HG03469 (cell line): Measurements from ENCODE around the gene PLP2.
"Not testable (repeated sequence)": the region's sequence is repeated elsewhere in the genome, so short reads cannot be mapped to it uniquely, and the experiment has no call there.

ENCODE experiments used
- ATAC-seq: cut with Tn5 transposase; IDR thresholded peaks from one replicate; pipeline ENCODE4 v1.9.1; 2021; ENCODE audit warnings: mild to moderate bottlenecking, moderate library complexity, moderate number of reproducible peaks; ENCODE audit not compliant: unreplicated experiment

Gene PLP2

DNA sequence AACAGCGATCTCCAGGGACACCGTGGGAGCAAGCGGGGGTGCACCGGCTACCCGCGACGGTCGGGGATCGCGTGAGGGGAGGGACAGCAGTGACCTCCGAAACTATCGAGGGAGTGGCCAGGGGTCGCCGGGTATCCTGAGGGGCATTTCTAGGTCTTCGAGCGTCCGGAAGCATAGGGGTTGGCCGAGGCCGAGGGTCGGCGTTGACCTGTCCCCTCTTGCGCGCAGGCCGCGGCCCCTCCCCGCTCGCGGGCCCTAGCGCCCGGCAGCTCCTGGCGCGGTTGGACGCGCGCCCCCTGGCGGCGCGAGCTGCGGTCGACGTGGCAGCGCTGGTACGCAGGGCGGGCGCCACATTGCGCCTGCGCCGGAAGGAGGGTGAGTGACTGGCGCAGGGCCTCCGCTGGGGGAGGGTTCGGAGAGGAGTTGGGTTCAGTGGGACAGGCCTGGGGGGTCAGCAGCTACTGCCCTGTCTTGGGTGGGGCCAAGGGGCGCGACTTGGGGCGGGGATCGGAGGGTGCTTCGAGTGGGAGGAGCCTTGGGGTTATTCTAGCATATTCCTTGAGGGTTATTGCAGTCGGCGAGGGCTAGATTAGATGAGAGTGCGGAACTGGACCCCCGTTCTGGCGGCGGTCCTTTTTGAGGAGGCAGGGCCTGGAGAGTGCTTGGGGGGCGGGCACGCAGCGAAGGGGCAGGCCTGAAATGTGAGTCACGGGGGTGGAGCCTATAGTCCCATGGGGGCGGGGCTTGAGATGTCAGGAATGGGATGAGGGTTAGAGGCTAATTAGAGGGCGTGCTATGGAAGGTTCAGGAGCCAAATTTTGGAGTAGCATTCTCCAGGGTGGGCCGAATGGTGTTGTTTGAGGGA, 7.9 kb upstream of the PLP2 start:
- ATAC-seq, result peak; percentile 42

DNA sequence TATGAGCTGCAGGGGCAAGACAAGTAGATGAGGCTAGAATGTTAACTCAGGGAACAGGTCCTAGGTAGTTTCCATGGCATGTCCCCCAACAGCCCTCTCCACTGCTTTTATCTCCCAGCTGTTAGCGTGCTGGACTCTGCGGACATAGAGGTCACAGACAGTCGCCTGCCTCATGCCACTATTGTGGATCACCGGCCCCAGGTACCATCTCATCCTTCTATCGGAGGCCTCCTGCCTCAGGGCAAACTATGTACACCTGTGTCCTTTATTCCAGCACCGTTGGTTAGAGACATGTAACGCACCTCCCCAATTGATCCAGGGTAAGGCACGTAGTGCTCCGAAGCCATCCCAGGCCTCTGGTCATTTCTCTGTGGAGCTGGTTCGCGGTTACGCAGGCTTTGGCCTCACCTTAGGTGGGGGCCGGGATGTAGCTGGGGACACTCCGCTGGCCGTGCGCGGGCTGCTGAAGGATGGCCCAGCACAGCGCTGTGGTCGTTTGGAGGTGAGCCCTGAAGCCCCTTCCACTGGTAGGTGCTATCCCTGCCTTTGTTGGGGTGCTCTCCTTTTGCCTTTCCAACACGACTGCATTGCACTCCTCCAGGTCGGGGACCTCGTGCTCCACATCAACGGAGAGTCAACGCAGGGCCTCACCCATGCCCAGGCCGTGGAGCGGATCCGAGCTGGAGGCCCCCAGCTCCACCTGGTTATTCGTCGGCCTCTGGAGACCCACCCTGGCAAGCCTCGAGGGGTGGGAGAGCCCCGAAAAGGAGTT, 6.9 kb upstream of the PLP2 start:
- no peak for ATAC-seq

DNA sequence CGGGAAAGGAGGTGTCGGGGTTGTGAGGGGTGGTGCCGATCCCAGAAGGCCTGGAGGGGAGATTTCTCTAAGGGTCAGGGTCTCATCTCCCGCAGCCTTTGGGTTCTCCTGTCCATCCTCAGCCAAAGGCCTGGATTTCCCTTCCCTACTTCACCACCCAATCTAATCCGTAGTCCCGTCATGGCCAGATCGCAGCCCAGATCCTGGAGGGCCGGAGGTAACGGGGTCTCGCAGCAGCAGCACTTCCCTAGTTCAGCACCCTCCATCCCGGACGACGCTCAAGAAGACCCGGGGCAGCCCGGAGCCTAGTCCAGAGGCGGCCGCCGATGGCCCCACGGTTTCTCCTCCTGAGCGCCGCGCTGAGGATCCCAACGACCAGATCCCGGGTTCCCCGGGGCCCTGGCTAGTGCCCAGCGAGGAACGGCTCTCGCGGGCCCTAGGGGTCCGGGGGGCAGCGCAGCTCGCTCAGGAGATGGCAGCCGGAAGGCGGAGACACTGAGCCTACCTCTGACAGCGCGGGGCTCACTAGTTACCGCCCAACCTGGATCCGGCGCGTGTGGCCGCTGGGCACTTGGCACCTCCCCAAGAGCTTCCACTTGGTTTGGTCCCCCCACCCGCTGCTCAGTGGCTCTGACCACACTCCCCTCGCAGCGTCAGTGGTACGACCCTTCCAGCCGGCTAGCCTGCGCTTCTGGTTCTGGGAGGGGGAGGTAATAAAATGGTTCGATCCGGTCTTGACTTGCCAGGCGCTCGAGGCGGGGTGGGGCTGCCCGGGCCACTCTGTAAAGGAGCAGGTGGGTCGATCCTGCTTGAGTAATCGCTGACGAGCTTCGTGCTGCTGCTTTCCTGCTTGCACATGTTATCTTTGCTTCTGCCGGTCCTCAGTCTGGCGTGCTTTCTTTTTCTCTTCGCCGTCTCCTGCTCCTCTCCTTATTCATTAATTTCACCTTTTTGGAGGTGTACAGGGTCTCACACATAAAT, 5.5 kb upstream of the PLP2 start:
- ATAC-seq, result no peak

DNA sequence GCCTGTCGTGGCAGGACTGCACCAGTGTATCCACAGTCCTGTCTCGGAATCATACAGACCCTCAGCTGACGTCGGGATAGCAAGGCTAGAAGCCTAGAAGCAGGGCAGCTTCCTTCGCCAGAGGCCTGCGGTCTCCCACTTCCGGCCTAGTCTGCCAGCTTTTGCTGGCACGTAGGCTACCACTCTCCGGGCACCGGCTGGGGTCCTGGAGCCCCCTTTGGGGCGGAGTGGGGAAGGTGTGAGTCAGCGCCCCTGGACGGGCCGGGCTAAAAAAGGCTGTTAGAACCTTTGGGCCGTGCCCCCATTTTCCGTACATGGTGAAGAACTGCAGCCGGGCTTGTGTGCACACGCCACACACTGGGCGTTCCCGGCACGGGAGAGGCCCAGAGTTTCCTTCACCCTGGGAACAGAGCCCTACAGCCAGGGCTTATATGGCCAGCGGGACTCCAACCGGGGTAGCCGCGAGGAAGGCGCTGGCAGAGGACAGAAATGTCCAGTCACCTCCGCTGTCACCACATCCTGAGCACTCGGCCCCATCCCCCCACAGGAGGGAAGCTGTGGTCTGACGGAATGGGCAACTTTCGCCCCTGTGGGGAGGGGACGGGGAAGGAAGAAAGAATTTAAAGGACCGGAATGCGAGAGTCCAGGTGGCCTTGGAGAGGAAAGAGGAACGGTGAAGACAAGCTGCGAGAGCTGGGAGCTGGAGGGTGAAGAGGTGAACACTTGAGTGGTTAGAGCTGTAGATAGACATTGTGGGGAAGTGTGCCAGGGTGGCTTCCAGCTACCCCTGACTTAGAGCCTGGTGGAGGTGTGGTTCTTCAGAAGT, 4.6 kb upstream of the PLP2 start:
- no peak for ATAC-seq

DNA sequence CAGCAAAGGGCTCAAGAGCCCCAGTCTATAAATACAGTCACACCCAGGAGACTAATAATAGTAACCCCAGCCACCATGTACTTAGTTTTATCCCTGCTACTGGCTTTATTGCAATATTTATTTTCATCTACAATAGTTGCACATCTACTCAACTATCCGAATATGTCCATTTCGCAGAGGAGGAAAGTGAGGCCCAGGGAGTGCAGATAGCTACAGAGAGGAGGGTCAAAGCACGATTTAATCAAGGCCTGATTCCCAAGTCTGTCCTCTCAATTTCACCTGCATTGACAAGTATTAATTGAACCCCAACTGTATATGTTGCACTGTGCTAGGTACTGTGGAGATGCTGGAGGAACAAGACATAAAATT, 4.0 kb upstream of the PLP2 start:
- no peak for ATAC-seq

DNA sequence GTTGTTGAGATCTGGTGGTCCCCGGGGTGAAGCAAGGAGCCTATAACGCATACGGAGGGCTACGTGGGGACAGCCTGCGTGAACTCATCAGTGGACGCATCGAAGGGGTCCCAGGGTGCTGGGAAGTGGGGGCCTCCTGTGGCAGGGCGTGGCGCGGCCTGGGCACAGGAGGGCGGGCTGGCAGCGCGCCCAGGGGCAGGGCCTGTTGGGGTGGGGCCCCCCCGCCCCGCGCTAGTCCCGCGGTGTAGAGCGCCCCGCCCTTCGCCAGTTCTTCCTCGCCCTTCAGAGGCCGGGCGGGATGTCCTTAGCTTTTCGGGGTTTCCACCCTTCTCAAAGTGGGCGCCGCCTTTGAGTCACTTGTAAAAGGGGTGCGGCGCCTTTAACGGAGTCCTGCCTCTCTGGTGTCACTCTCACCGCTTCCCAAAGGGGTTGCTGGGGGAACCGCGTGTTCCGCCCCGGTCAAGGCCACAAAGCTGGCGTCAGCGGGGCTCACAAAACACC, 632 bp downstream of the PLP2 start:
- ATAC-seq, result peak; percentile 68

DNA sequence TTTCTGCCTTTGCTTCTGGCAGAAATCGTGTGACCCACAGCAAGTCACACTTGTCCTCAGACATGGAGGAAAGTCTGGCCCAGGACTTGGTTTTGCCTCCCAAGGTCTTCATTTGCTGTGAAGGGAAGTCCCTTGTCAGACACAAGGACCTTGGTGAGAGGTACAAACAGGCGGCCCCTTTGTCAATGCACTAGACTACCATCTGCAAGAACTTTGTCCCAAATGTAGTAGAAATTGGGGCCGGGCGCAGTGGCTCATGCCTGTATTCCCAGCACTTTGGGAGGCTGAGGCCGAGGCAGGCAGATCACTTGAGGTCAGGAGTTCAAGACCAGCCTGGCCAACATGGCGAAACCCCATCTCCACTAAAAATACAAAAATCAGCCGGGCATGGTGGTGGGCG, 1.8 kb downstream of the PLP2 start:
- ATAC-seq, result not testable (repeated sequence)

DNA sequence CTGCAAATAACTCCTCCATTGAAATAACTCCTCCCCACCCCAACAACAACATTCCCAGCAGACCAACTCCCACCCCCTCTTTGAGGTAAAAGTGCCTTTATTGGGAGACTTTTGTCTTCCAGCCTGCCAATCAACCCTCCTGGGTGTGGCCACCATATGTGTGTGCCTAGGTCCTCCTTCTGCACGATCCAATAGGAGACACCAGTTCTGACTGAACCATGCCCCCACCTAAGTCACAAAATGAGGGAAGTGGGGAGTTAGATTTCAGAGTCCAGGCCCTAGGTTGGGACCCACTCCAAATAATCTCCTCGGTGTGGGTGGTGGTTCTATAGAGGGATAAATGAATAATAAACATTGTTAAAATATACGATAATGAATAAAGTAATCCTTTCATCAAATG, 3.0 kb downstream of the PLP2 start:
- no peak for ATAC-seq

DNA sequence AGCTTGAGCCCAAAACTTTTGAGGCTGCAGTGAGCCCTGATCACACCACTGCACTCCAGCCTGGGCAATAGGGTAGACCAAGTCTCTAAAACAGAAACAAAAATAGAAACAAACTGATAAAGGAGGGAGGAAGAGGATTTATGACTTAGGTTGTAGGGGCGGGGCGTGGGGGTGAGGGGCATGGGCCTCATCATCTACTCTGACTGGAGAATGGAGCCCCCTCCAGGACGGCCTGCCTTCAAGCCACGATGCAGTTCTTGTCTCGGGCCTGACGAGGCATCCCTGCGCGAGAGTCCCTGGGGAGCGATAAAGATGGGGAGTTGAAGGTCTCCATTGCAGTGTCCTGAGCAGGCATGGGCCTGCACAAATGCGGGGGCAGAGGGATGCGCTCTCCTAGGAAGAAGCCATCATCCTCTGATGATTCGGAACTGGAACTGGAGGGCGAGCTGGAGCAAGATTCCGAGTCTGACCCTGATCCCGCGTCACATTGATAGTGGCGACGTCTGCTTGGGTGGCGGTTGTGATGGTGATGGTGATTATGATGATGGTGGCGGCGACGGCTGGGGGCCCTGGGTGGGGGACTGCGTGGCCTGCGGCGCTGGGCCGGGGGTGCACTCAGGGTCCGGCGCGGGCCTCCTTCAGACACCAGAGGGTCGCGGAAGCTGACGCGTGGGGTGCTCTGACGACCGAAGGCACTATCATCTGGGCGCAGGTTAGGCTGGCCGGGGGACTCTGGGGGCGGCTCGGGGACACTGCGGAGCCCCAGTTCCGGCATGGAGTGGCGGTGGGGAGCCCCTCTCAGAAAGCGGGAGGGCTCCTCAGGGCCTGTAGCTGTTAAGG, 4.0 kb downstream of the PLP2 start:
- ATAC-seq, result no peak

DNA sequence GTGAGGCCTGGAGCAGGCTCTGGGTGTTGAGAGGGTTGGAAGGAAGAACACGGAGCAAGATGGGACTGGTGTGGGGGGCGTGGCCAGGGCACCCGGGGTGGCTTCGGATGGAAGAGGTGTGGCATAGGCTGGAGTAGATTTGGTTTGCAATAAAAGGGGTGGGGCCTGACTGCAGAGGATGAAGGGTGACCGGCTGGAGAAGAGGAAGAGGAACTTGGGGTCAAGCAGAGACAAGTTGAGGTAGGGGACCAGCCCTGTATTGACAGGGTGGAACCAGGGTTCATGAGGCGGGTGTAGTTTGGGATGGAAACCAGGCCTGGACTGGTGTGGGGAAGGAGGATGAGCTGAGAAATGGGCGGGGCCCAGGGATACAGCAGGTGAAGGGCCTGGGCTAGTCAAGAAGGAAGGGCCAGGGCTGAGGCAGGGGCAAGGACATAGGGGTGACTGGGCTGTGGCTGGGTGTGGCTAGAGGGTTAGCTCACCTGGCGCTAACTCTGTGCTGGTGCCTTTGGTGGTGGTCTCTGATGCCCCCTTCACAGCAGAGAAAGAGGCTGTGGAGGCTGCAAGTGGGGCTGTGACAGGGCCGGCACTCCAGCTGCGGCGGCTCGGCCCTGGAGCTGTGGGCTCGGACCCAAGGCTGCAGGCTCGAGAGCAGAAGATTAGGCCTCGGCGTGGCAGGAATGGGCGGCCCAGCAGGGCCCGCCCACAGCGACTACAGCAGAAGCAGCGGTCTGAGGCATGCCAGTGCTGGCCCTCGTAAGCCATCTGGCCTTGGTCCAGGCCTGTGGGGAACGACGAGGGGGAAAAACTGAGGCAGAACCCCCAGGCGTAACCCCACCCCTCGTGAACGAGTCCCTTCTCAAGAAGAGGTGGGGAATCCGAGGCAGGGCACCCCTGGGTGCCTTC, 5.0 kb downstream of the PLP2 start:
- no peak for ATAC-seq

DNA sequence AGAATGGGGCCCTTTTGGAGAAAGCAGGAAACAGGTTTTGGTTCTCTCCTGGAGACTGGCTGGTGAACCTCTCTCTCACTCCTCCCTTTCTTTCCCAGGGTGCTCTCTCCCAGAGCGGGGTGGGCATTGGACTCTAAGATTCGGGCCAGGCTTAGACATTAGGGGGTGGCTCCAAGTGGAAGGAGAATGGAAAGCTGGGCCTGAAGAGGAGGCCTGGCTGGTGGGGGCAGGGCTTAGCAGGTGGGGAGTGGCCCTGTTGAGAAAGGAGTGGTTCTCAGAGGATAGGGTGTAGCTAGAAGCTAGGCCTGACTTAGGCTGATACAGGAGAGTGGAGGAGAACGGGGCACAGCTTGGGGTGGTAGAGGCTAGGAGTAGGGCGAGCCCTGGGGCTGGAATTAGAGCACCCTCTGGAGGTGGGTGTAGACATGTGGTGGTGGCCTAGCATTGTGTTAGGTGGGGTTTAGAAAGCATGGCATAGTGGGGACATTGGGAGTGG, 5.7 kb downstream of the PLP2 start:
- no peak for ATAC-seq

DNA sequence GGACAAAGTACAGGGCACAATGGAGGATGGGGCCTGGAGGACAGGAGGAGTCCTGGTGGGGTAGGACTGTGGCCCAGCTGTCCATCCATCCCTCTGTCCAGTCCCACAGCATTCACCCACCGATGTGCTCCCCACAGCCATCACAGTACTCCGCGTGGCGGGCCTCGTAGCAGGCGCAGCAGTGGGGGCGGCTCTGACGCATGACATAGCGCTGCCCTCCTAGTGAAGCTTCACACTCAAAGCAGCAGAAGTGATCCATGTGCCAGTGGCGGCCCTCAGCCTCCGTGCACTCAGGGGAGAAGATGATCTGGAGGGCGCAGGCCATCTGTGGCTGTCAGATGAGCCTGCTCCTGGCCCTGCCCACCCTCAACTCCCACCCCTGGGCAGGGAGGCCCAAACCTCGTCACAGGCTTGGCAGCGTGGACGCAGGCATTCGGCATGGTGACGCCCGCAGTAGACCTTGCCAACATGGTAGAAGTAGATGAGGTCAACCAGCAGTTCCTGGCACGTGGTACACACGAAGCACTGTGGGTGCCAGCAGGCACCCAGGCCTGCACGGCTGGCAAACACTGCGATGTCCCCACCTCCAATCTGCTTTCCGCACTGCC, 6.3 kb downstream of the PLP2 start:
- ATAC-seq, result no peak

DNA sequence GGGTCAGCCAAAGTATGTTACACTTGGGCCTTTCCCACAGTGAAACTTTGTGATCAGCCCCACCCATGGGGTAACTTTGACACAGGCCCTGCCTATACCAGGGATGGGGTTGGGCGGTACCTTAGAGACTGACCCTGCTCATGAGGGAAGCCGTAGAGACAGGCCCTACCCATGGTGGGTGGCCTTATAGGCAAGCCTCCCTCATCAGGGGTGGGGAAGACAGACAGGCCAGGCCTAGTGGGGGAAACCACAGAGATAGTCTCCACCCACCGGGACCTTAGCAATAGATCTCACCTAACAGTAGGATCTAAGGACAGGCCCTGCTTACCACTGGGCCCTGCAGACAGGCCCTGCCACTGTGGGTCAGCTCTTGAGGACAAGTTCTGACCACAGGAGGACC, 6.8 kb downstream of the PLP2 start:
- ATAC-seq, result no peak

DNA sequence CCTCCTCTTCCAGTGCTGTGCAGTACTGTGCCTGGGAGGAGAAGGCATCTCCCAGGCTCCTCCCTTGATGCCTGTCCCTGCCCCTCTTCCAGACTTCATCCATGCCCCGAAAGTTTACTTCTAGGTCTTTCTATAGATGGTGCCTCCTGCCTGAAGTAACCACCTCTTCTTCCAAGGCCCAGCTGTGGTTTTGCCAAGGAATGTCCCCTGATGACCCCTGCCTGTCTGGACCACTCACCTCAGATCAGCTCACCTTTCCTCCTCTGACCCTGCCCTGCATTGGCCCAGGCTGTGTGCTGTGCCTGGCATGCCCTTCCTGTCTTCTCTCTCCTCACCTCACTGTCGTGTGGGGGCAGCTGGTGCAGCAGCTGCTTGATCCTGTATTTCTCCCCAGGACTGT, 7.7 kb downstream of the PLP2 start:
- ATAC-seq, result no peak

DNA sequence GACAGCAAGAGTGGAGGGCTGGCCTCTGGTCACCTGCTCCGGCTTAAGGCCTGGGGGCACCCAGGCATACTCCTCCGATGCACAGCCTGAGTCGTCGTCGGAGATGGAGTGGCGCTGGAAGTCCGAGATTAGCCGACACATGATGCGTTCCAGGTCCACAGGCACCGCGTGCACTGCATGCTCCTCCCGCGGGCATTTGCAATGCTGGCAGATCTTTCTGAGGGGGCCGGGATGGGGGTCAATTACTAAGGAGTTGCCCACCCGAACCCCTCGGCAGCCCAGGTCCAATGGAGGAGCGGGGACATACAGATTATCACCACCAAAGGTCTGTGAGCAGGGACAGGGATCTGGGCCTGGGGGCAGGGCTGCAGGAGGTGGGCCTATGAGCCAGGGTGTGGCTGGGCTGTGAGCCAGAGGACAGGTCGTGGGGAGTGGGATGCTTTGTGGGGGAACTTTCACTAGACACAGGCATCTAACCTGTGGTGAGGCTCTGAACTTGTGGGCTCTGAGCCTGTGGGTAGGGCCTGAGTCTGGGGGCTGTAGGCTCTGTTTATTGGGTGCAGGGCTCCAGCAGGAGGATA, 12.1 kb downstream of the PLP2 start:
- no peak for ATAC-seq

DNA sequence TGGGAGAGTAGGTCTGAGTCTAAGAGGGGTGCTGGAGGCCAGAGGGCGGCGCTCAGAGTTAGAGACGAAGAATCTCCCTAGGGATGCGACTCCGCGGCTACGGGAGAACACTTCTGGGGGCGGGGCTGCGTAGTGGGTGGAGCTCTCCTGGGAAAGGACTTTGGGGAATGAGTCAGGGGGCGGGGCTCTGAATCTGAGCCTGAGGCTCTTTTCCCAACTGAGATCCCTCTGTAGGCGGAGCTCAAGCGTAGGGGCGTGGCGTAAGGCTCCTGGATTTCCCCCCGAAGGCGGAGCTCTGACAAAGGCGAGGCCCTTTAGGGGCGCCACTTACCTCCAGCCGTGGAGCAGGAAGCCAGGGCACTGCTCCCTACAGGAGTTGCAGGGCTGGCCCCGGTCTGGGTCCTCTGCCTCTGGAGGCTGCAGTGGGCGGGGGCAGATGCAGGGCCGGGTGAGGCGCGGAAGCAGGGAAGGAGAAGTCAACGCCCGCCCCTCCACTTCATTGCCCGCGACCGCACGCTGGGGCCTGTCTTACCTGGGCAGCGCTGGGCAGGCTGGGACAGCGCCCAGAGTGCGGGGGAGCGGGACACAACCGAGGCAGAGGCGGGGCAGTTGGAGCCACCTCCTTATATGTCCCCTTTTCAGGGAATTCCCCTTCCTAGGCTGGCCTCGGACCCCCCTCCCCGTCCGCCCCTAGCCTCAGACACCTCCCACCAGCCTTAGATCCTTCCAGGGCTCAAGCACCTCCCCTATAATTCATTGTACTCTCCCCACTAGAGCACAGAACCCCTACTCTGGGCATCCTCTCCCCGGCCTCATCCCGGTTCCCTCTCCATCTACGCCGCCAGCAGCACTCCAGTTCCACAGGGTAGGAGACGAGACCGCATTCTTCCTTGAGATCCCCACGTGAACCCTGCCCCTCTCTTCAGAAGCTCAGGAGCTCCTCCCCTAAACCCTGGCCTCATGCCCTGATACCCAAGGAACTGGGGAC, 12.9 kb downstream of the PLP2 start:
- ATAC-seq, result no peak
